Stimulated activated naive CD8-positive, alpha-beta T cell treated with anti-CD3 and anti-CD28 coated beads, Interleukin-15, Interleukin-2, amounts not matched to agents 100 U/mL and 50 U/mL, for 24 hours (primary cell): ENCODE results near the gene TFEB.

Experiments used
- ATAC-seq: fragments of 150-1000 bp; cut with Tn5 transposase; one replicate; pipeline ENCODE4 v1.10.0; 2021
- DNase-seq: peaks from one replicate; pipeline ENCODE4 v3.0.0; 2021

The TFEB gene

GRCh38 chr6:41763470-41763869 lies 28.1 kb upstream of the TFEB start:
- no peak for ATAC-seq

GRCh38 chr6:41759905-41760579 lies 24.6 kb upstream of the TFEB start:
- no peak for DNase-seq
- no peak for ATAC-seq

More at GRCh38 chr6:41763470-41763869, 28.1 kb upstream of the TFEB start:
- no peak for DNase-seq

- DNase-seq (no peak), ATAC-seq (no peak)
These were observed 23.9 kb upstream of the TFEB start for GRCh38 chr6:41759106-41759904.

- ATAC-seq (no peak), DNase-seq (no peak)
These were observed 23.2 kb upstream of the TFEB start for GRCh38 chr6:41758641-41759035.

- ATAC-seq: no peak
- DNase-seq: no peak
These were observed 22.7 kb upstream of the TFEB start for GRCh38 chr6:41757931-41758640.

GRCh38 chr6:41757271-41757670 lies 21.9 kb upstream of the TFEB start:
- no peak for ATAC-seq
- no peak for DNase-seq

GRCh38 chr6:41756354-41756753 lies 20.9 kb upstream of the TFEB start:
- no peak for DNase-seq
- ATAC-seq: no peak

GRCh38 chr6:41755895-41756294 lies 20.5 kb upstream of the TFEB start:
- no peak for DNase-seq
- no peak for ATAC-seq

- no peak for ATAC-seq
- no peak for DNase-seq
These were observed 15.0 kb upstream of the TFEB start for GRCh38 chr6:41750374-41750773.

- DNase-seq (no peak), ATAC-seq (no peak)
These were observed 13.1 kb upstream of the TFEB start for GRCh38 chr6:41748542-41748941.

- no peak for ATAC-seq
These were observed 12.7 kb upstream of the TFEB start for GRCh38 chr6:41748102-41748477.

GRCh38 chr6:41747256-41748101 lies 12.1 kb upstream of the TFEB start, which contains the start of gene PGC:
PGC (minus strand) TSS chr6:41747397; CDS start chr6:41747334, 63 bp downstream.
- DNase-seq (no peak), ATAC-seq (no peak)

More at GRCh38 chr6:41748102-41748477, 12.7 kb upstream of the TFEB start:
- no peak for DNase-seq

GRCh38 chr6:41746107-41746506 lies 10.7 kb upstream of the TFEB start:
- DNase-seq: no peak
- no peak for ATAC-seq

- ATAC-seq (no peak), DNase-seq (no peak)
These were observed 8.9 kb upstream of the TFEB start for GRCh38 chr6:41744236-41744787.

- DNase-seq (no peak), ATAC-seq (no peak)
These were observed 8.2 kb upstream of the TFEB start for GRCh38 chr6:41743406-41744235.

- DNase-seq: no peak
These were observed 6.5 kb upstream of the TFEB start for GRCh38 chr6:41741625-41742490.

GRCh38 chr6:41740366-41741162 lies 5.2 kb upstream of the TFEB start:
- DNase-seq: no peak
- no peak for ATAC-seq

More at GRCh38 chr6:41741625-41742490, 6.5 kb upstream of the TFEB start:
- no peak for ATAC-seq

GRCh38 chr6:41739041-41739440 lies 3.6 kb upstream of the TFEB start:
- ATAC-seq: no peak
- DNase-seq: no peak

GRCh38 chr6:41737591-41738130 lies 2.3 kb upstream of the TFEB start:
- no peak for ATAC-seq
- DNase-seq: no peak
